ENCODE results near the gene HOGA1. TPM values are rescaled to one million over a fixed set of nuclear protein-coding genes. Genes with fewer than 3 reads are reported as not detected.
"Not testable (repeated sequence)": the region's sequence is repeated elsewhere in the genome, so short reads cannot be mapped to it uniquely, and the experiment has no call there.

HOGA1 gene
- total RNA-seq, 4 donors from 2014 or later, result 0.26 to 2.5 (median 0.97) TPM

DNA sequence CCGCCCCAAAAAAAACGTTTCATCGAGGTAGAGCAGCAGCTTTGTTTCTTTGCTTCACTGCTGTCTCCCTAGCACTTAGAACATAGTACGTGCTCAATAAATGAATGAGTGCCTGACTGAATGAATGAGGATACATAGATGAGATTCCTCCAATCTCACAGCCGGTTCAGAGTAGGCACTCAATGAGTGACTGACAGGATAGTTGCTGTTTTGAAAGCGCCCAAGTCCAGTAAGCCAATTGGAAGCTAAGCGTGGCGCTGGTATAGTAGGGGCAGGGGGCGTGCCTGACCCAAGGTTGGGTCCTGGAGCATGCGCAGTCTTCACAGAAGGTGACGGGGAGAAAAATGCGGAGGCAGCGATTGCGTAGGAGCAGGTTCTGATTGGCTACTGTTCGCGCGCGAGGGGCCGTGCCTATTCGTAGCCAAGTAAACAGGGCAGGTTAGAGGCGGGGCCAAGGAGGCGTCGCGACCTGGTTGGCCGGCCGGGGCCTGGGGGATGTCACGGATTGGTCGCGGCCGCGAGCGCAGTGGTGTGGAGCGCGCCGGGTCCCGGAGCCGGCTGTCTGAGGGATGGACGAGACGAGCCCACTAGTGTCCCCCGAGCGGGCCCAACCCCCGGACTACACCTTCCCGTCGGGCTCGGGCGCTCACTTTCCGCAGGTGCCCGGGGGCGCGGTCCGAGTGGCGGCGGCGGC is 56.1 kb downstream of the HOGA1 start, which contains the start of gene PI4K2A:
Gene PI4K2A, plus strand, starts transcription at position 498 of the 694 bp plus-strand sequence. Its CDS starts 72 bp downstream, at position 570.
- H3K36me3 ChIP-seq, result no peaks in the 10 kb centered on the region
- no peaks in the 10 kb centered on the region for H3K9me3 ChIP-seq
- H3K27me3 ChIP-seq, result no peaks in the 10 kb centered on the region
- peaks cover 0 to 11% of the 10 kb centered on the region in 2 donors for H3K4me1 ChIP-seq
- DNase-seq, result peak; percentile 97 to 99
- peak within 1 kb of the TSS; percentile 60 to 90 for H3K4me3 ChIP-seq
- TF ChIP-seq, protein P1, sequence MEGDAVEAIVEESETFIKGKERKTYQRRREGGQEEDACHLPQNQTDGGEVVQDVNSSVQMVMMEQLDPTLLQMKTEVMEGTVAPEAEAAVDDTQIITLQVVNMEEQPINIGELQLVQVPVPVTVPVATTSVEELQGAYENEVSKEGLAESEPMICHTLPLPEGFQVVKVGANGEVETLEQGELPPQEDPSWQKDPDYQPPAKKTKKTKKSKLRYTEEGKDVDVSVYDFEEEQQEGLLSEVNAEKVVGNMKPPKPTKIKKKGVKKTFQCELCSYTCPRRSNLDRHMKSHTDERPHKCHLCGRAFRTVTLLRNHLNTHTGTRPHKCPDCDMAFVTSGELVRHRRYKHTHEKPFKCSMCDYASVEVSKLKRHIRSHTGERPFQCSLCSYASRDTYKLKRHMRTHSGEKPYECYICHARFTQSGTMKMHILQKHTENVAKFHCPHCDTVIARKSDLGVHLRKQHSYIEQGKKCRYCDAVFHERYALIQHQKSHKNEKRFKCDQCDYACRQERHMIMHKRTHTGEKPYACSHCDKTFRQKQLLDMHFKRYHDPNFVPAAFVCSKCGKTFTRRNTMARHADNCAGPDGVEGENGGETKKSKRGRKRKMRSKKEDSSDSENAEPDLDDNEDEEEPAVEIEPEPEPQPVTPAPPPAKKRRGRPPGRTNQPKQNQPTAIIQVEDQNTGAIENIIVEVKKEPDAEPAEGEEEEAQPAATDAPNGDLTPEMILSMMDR (IDR thresholded peaks at IDR 0.05), result peak in 1 of 4 experiments; percentile 3
- TF ChIP-seq POLR2A (IDR thresholded peaks at IDR 0.05), result peak; percentile 88 to 91
- intact Hi-C loops (cut with DNase I; ENCODE audit: low total_unique reads), result no loop called here
- peak within 1 kb of the TSS; percentile 77 to 80 for H3K27ac ChIP-seq

GRCh38 chr10:97640868-97641811 is 57.0 kb downstream of the HOGA1 start:
- TF ChIP-seq, protein P1 (IDR thresholded peaks at IDR 0.05), result peak in 2 of 4 experiments; percentile 1 to 2
- TF ChIP-seq POLR2A (IDR thresholded peaks at IDR 0.05), result no peak
- Histone ChIP-seq H3K27me3 (no peaks in the 10 kb centered on the region), H3K27ac (peak overlapping the region; percentile 77 to 80), H3K36me3 (no peaks in the 10 kb centered on the region), H3K4me1 (peaks cover 0 to 11% of the 10 kb centered on the region in 2 donors), H3K9me3 (no peaks in the 10 kb centered on the region), H3K4me3 (peak overlapping the region; percentile 60 to 90)
- DNase-seq, result peak; percentile 16 to 21
- intact Hi-C loops (cut with DNase I; ENCODE audit: low total_unique reads), result no loop called here

- peak overlapping the region in 1 of 2 donors; percentile 14 for H3K27ac ChIP-seq
- H3K9me3 ChIP-seq; intact Hi-C loops (cut with DNase I; ENCODE audit: low total_unique reads); H3K36me3 ChIP-seq; DNase-seq; H3K4me3 ChIP-seq; H3K27me3 ChIP-seq: not testable (repeated sequence)
- peaks cover 0 to 11% of the 10 kb centered on the region in 2 donors for H3K4me1 ChIP-seq
Measured at GRCh38 chr10:97642471-97643159, 58.4 kb downstream of the HOGA1 start.

DNA sequence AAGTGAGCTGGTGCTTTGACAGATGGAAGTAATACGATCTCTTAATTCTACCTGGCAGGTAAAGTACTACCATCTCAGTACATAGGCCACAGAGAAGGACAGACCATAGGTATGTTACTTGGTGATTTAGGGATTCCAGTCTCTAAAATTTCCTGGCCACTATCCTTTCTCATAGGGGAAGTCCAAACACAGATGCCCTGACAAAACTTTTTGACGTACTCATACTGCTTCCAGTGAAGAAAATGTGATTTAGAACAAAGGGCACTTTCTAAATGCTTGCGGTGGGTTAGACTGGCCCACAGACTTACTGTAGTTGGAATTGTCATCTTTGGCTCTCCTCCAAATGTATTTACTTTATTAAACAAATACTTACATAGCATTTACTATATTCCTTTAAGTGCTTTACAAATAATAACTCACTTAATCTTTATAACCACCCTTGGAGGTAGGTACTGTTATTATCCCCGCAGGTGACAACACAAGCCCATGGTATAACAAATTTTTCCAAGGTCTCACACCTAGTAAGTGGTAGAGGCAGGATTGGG is 59.3 kb downstream of the HOGA1 start:
- intact Hi-C loops (cut with DNase I; ENCODE audit: low total_unique reads), result no loop called here
- DNase-seq, result no peak
- Histone ChIP-seq H3K9me3 (no peaks in the 10 kb centered on the region), H3K4me3 (no peak overlapping the region), H3K27me3 (no peaks in the 10 kb centered on the region), H3K36me3 (no peaks in the 10 kb centered on the region), H3K4me1 (peaks cover 0 to 11% of the 10 kb centered on the region in 2 donors), H3K27ac (no peak overlapping the region)
- TF ChIP-seq POLR2A (IDR thresholded peaks at IDR 0.05), result no peak
- TF ChIP-seq, protein P1 (IDR thresholded peaks at IDR 0.05), result no peak

- Histone ChIP-seq H3K9me3 (no peaks in the 10 kb centered on the region), H3K36me3 (no peaks in the 10 kb centered on the region), H3K4me1 (peaks cover 0 to 11% of the 10 kb centered on the region in 2 donors), H3K4me3 (no peak overlapping the region), H3K27me3 (no peaks in the 10 kb centered on the region), H3K27ac (no peak overlapping the region)
- TF ChIP-seq POLR2A (IDR thresholded peaks at IDR 0.05), result no peak
- TF ChIP-seq, protein P1 (IDR thresholded peaks at IDR 0.05), result no peak
- intact Hi-C loops (cut with DNase I; ENCODE audit: low total_unique reads), result no loop called here
- no peak for DNase-seq
Measured at GRCh38 chr10:97644936-97645335, 60.7 kb downstream of the HOGA1 start.
